ENCODE data around the gene MOAP1.

MOAP1 gene

GRCh38 chr14:93230539-93230938 lies 45.8 kb upstream of the MOAP1 start:
- no peaks in the 10 kb centered on the region for H3K36me3 ChIP-seq (ENCODE audit: insufficient read depth)
- no peaks in the 10 kb centered on the region for H3K27me3 ChIP-seq (ENCODE audit: insufficient read depth, low read depth)
- TF ChIP-seq CTCF (conservative IDR thresholded peaks at IDR 0.05; ENCODE audit: low read depth, low read length): no peak
- H4K20me1 ChIP-seq (ENCODE audit: insufficient read depth): no peaks in the 10 kb centered on the region
- H3K79me2 ChIP-seq (ENCODE audit: insufficient read depth, low read depth): no peaks in the 10 kb centered on the region
- H3K27ac ChIP-seq: no peak overlapping the region
- no peak overlapping the region for H3K4me2 ChIP-seq
- H3K4me1 ChIP-seq (ENCODE audit: low read depth, poor library complexity, severe bottlenecking): no peaks in the 10 kb centered on the region
- H3K4me3 ChIP-seq (IDR thresholded peaks at IDR 0.05; ENCODE audit: insufficient read depth, low read depth, low read length): no peak overlapping the region
- H3K9ac ChIP-seq: no peak overlapping the region
- H2AFZ ChIP-seq (ENCODE audit: low read depth): no peak overlapping the region

GRCh38 chr14:93228550-93228949 lies 43.9 kb upstream of the MOAP1 start:
- no peaks in the 10 kb centered on the region for H3K36me3 ChIP-seq (ENCODE audit: insufficient read depth)

GRCh38 chr14:93223565-93223964 lies 38.9 kb upstream of the MOAP1 start:
- Histone ChIP-seq H3K36me3 (ENCODE audit: insufficient read depth) (no peaks in the 10 kb centered on the region), H2AFZ (ENCODE audit: low read depth) (no peak overlapping the region), H3K4me2 (no peak overlapping the region), H3K79me2 (ENCODE audit: insufficient read depth, low read depth) (no peaks in the 10 kb centered on the region), H3K4me1 (ENCODE audit: low read depth, poor library complexity, severe bottlenecking) (no peaks in the 10 kb centered on the region), H3K4me3 (IDR thresholded peaks at IDR 0.05; ENCODE audit: insufficient read depth, low read depth, low read length) (no peak overlapping the region), H3K9ac (no peak overlapping the region), H3K27ac (no peak overlapping the region), H3K27me3 (ENCODE audit: insufficient read depth, low read depth) (no peaks in the 10 kb centered on the region), H4K20me1 (ENCODE audit: insufficient read depth) (no peaks in the 10 kb centered on the region)
- TF ChIP-seq CTCF (conservative IDR thresholded peaks at IDR 0.05; ENCODE audit: low read depth, low read length): no peak

More at GRCh38 chr14:93228550-93228949, 43.9 kb upstream of the MOAP1 start:
- no peak overlapping the region for H3K4me2 ChIP-seq
- no peaks in the 10 kb centered on the region for H3K4me1 ChIP-seq (ENCODE audit: low read depth, poor library complexity, severe bottlenecking)
- H3K27me3 ChIP-seq (ENCODE audit: insufficient read depth, low read depth): no peaks in the 10 kb centered on the region
- H2AFZ ChIP-seq (ENCODE audit: low read depth): no peak overlapping the region
- no peak overlapping the region for H3K9ac ChIP-seq
- no peak overlapping the region for H3K4me3 ChIP-seq (IDR thresholded peaks at IDR 0.05; ENCODE audit: insufficient read depth, low read depth, low read length)
- TF ChIP-seq CTCF (conservative IDR thresholded peaks at IDR 0.05; ENCODE audit: low read depth, low read length): no peak
- no peak overlapping the region for H3K27ac ChIP-seq
- no peaks in the 10 kb centered on the region for H4K20me1 ChIP-seq (ENCODE audit: insufficient read depth)
- H3K79me2 ChIP-seq (ENCODE audit: insufficient read depth, low read depth): no peaks in the 10 kb centered on the region

- Histone ChIP-seq H3K79me2 (ENCODE audit: insufficient read depth, low read depth) (no peaks in the 10 kb centered on the region), H3K4me3 (IDR thresholded peaks at IDR 0.05; ENCODE audit: insufficient read depth, low read depth, low read length) (no peak overlapping the region), H4K20me1 (ENCODE audit: insufficient read depth) (no peaks in the 10 kb centered on the region), H3K4me1 (ENCODE audit: low read depth, poor library complexity, severe bottlenecking) (no peaks in the 10 kb centered on the region), H3K27ac (no peak overlapping the region), H3K36me3 (ENCODE audit: insufficient read depth) (no peaks in the 10 kb centered on the region), H2AFZ (ENCODE audit: low read depth) (no peak overlapping the region), H3K9ac (no peak overlapping the region), H3K27me3 (ENCODE audit: insufficient read depth, low read depth) (no peaks in the 10 kb centered on the region), H3K4me2 (no peak overlapping the region)
- no peak for TF ChIP-seq CTCF (conservative IDR thresholded peaks at IDR 0.05; ENCODE audit: low read depth, low read length)
Observed at GRCh38 chr14:93220509-93220908, 35.8 kb upstream of the MOAP1 start.
